ENCODE measurements around the gene RGPD6. TPM values are rescaled to one million over a fixed set of nuclear protein-coding genes. Genes with fewer than 3 reads are reported as not detected.
"Not testable (repeated sequence)": the region's sequence is repeated elsewhere in the genome, so short reads cannot be mapped to it uniquely, and the experiment has no call there.

Gene RGPD6
- total RNA-seq: 10 to 100 TPM; 31.5 to 39.5 TPM

- H3K27me3 ChIP-seq (replicated peaks; ENCODE audit: insufficient read depth); DNase-seq (ENCODE audit: low spot score); H3K27ac ChIP-seq; H3K4me3 ChIP-seq; intact Hi-C loops (cut with DNase I); H3K9me3 ChIP-seq; H3K4me1 ChIP-seq (replicated peaks); H3K36me3 ChIP-seq: not testable (repeated sequence)
- WGBS: no CpG with 5 or more reads among the region's 70 CpGs
Measured at GRCh38 chr2:110576763-110577416, at the start of gene RGPD6. RGPD6 (minus strand) TSS chr2:110577222; CDS start chr2:110577024, 198 bp downstream.

DNA sequence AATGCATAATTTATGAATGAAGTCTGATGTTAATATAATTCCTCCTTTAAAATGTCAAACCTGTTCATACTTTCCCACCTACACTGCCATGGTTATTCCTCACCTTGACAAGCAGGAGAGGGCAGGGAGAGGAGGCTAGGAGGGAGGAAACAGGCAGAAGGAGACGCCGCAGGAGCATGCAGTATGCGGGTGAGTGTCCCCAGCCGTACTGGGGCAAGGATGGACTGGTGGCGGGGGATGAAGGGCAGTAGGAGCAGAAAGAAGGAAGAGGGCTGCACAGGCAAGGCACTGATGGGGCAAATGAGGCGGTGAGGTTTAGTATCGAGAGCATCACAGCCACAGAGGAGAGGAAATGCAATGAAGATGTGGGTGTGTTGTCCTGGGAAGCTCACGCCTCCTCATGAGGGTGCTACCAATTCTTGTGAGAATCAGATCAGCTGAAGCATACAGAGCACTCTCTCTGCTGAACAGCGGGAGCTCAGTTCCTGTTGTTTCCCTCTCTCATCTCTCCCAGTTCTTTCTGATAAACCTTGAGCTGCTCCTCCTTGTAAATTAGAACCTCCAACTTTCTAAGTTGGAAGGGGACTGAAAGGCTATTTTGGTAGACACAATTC, 42.4 kb upstream of the RGPD6 start:
- DNase-seq (ENCODE audit: low spot score); H3K4me3 ChIP-seq; intact Hi-C loops (cut with DNase I); H3K36me3 ChIP-seq; H3K9me3 ChIP-seq; H3K27ac ChIP-seq; H3K27me3 ChIP-seq (replicated peaks; ENCODE audit: insufficient read depth); H3K4me1 ChIP-seq (replicated peaks): not testable (repeated sequence)
- 61% methylated on average over 2 of the region's 9 CpGs for WGBS

DNA sequence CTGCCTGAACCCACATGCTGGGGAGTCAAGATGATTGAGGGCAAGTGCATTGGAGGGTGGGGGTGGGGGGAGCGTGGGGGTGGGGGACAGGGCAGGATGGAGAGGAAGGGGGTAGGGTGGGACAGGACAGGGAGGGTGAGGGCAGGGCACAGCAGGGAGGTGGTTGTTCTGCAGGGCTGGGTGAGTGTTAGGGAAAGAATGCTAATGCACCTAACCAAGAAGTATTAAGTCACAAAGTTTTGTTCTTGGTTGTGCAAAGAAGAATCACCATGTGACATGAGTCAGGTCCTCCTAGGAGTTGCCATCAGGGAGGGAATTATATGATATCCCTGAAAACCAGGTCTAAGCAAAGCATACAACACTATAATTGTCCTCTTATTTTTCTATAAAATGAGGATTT, 36.9 kb upstream of the RGPD6 start:
- WGBS: no CpG with 5 or more reads among the region's 1 CpG
- H3K27me3 ChIP-seq (replicated peaks; ENCODE audit: insufficient read depth); H3K4me3 ChIP-seq; H3K4me1 ChIP-seq (replicated peaks); DNase-seq (ENCODE audit: low spot score); H3K36me3 ChIP-seq; intact Hi-C loops (cut with DNase I); H3K27ac ChIP-seq; H3K9me3 ChIP-seq: not testable (repeated sequence)

DNA sequence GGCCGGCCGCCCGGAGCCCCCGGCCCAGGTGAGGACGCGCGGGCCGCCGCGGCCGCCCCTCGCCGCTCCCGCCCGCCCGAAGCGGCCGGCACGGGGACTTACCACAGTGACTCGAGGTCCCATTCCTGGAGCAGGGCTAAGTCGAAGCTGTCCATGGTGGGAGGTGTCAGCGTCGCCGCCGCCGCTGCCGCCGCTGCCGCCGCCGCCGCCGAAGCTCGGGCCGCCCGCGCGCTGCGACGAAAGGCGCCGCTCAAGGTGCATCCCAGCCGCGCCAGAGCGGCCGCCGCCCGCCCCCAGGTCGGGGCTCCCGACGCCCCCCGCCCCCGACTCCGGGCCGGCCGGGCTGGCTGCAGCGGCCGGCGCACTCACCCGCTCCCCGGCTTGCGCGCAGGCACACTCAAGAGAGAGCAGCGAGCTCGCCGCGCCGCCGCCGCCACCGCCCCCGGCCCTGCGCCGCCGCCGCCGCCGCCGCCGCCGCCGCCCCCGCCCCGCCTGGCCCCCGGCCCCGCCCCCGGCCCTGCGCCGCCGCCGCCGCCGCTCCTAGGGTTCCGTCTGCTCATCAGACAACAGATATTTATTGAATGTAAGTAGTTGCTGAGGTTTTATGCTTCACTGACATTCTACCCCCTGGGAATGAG, 33.7 kb upstream of the RGPD6 start:
- DNase-seq (ENCODE audit: low spot score); H3K27ac ChIP-seq; H3K27me3 ChIP-seq (replicated peaks; ENCODE audit: insufficient read depth); intact Hi-C loops (cut with DNase I); H3K4me1 ChIP-seq (replicated peaks); H3K9me3 ChIP-seq; H3K36me3 ChIP-seq: not testable (repeated sequence)
- WGBS: no CpG with 5 or more reads among the region's 94 CpGs
- H3K4me3 ChIP-seq: peak overlapping the region in 1 of 2 donors; percentile 15

GRCh38 chr2:110609843-110610612, 33.0 kb upstream of the RGPD6 start:
- H3K36me3 ChIP-seq; H3K27ac ChIP-seq; H3K27me3 ChIP-seq (replicated peaks; ENCODE audit: insufficient read depth); H3K9me3 ChIP-seq; intact Hi-C loops (cut with DNase I); DNase-seq (ENCODE audit: low spot score); H3K4me1 ChIP-seq (replicated peaks): not testable (repeated sequence)
- 0% methylated on average over 3 of the region's 45 CpGs for WGBS
- peak overlapping the region in 1 of 2 donors; percentile 15 for H3K4me3 ChIP-seq

- H3K9me3 ChIP-seq; intact Hi-C loops (cut with DNase I); H3K27ac ChIP-seq; H3K4me1 ChIP-seq (replicated peaks); H3K27me3 ChIP-seq (replicated peaks; ENCODE audit: insufficient read depth); H3K36me3 ChIP-seq; DNase-seq (ENCODE audit: low spot score); H3K4me3 ChIP-seq: not testable (repeated sequence)
- no CpG with 5 or more reads among the region's 8 CpGs for WGBS
Measured at GRCh38 chr2:110608788-110609502, 31.9 kb upstream of the RGPD6 start.

DNA sequence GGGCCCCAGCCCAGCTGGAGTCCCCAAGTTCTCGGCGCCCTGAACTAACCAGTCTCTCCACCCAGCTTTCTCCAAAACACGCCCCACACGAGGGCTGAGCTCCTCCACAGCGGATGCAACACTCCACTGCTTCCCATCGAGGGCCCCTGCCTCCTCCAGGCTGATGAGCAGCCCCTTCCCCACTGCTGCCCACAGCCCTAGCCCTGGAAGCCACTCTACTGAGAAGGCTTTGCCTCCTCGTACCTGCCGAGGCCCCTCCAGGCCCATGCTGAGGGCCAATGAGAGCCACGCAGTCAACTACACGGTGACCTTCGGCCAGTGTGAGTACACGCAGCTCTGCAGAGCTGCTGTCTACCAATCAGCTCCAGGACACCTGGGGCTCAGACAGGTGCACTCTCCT, 28.0 kb upstream of the RGPD6 start:
- H3K4me3 ChIP-seq; intact Hi-C loops (cut with DNase I); H3K27me3 ChIP-seq (replicated peaks; ENCODE audit: insufficient read depth); H3K36me3 ChIP-seq; DNase-seq (ENCODE audit: low spot score); H3K9me3 ChIP-seq; H3K4me1 ChIP-seq (replicated peaks); H3K27ac ChIP-seq: not testable (repeated sequence)
- 83% methylated on average over 4 of the region's 12 CpGs for WGBS

DNA sequence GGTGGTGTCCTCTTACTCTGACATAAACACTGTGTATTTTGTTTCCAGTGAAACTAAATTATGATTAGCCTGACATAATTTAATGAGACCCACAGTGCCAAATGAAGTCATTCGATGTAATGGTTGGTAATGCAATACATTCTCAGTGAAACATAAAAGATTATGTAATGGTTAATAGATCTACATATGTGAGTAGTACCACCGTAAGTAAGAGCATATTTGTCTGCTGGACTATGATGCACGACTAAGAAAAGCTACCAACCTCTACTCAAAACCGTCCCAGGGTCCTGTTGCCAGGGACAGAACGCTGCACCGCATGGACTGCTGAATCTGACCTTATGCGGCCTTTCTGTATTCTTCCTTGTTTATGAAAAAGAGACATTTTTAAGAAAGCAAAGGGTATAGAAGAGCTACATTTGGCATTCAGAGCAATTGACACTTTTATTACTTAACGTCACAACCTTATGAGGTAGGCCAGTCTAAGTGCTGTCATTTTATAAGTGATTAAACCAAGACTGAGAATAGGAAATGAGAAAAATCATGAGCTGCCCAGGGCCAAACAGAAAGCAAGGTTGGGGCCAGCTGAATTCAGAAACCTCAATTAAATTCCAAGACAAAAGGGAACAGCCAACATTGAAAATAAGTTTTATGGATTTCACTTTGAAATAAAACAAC, 27.0 kb upstream of the RGPD6 start:
- H3K27ac ChIP-seq; H3K9me3 ChIP-seq; H3K36me3 ChIP-seq; H3K4me1 ChIP-seq (replicated peaks); DNase-seq (ENCODE audit: low spot score); H3K4me3 ChIP-seq; intact Hi-C loops (cut with DNase I); H3K27me3 ChIP-seq (replicated peaks; ENCODE audit: insufficient read depth): not testable (repeated sequence)
- 88% methylated on average over 1 of the region's 8 CpGs for WGBS

DNA sequence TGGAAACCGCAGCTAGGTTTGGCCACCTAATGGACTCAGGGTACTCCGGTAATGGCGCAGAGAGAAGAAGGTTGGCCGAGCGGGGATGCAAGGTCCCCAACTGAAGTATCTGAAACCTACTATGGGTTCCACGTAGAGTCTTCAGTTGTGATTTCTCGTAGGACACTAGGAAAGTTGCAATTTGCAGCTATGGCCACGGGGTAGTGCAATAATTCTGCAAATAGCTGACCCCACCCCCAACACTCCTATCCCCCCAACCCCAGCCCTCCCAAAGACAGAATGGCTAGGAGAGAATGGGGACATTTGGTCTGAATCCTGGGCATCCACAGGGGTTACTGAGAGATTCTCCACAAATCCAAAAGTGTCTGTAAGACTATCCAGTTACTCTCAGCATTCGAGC, 25.1 kb upstream of the RGPD6 start:
- DNase-seq (ENCODE audit: low spot score); H3K4me3 ChIP-seq; H3K27me3 ChIP-seq (replicated peaks; ENCODE audit: insufficient read depth); intact Hi-C loops (cut with DNase I); H3K4me1 ChIP-seq (replicated peaks); H3K27ac ChIP-seq; H3K36me3 ChIP-seq; H3K9me3 ChIP-seq: not testable (repeated sequence)
- WGBS: 92% methylated on average over 5 of the region's 9 CpGs

GRCh38 chr2:110591973-110592372, 15.0 kb upstream of the RGPD6 start:
- H3K27ac ChIP-seq; H3K9me3 ChIP-seq; H3K36me3 ChIP-seq; intact Hi-C loops (cut with DNase I); H3K4me1 ChIP-seq (replicated peaks); H3K27me3 ChIP-seq (replicated peaks; ENCODE audit: insufficient read depth); DNase-seq (ENCODE audit: low spot score); H3K4me3 ChIP-seq: not testable (repeated sequence)
- no CpG with 5 or more reads among the region's 2 CpGs for WGBS

GRCh38 chr2:110589677-110590330, 12.8 kb upstream of the RGPD6 start:
- H3K4me1 ChIP-seq (replicated peaks); intact Hi-C loops (cut with DNase I); H3K9me3 ChIP-seq; H3K27me3 ChIP-seq (replicated peaks; ENCODE audit: insufficient read depth); H3K27ac ChIP-seq; H3K4me3 ChIP-seq; DNase-seq (ENCODE audit: low spot score); H3K36me3 ChIP-seq: not testable (repeated sequence)
- no CpG with 5 or more reads among the region's 15 CpGs for WGBS
